ENCODE data around the gene ANTXR1. TPM values are rescaled to one million over a fixed set of nuclear protein-coding genes. Genes with fewer than 3 reads are reported as not detected.
"Not testable (repeated sequence)": the region's sequence is repeated elsewhere in the genome, so short reads cannot be mapped to it uniquely, and the experiment has no call there.

Gene ANTXR1
- total RNA-seq, 8 experiments from 2014 or later: 5.2 to 259 (median 39.8) TPM

- Histone ChIP-seq H3K4me1 (replicated peaks in 1 of 2) (peaks cover 10 to 16% of the 10 kb centered on the region in 2 donors), H3K27ac (no peak overlapping the region), H3K4me3 (no peak overlapping the region)
- in situ Hi-C loops (cut with MboI; ENCODE audit: low pct_unique_long_range_greater_than_20kb in 2 of 9, low sequenced_read_pairs in 9 of 9, unreplicated experiment in 9 of 9): no loop called here
- 67 to 100% (median 93%) methylated on average over 1 of the region's 1 CpG; no CpG with 5 or more reads in 4 of the 10 experiments for WGBS, 10 experiments
- no peak for ATAC-seq (replicated peaks in 6 of 8)
These were observed 160.7 kb downstream of the ANTXR1 start for GRCh38 chr2:69173706-69174105.

GRCh38 chr2:69174211-69174610, 161.2 kb downstream of the ANTXR1 start:
- ATAC-seq (replicated peaks in 6 of 8); in situ Hi-C loops (cut with MboI; ENCODE audit: low pct_unique_long_range_greater_than_20kb in 2 of 9, low sequenced_read_pairs in 9 of 9, unreplicated experiment in 9 of 9): not testable (repeated sequence)
- 79 to 100% (median 92%) methylated on average over 1 to 5 of the region's 5 CpGs for WGBS, 10 experiments

GRCh38 chr2:69175790-69176715, 163.1 kb downstream of the ANTXR1 start:
- peaks cover 0 to 10% of the 10 kb centered on the region in 2 donors for H3K4me1 ChIP-seq (replicated peaks in 1 of 2)
- H3K4me3 ChIP-seq: no peak overlapping the region
- ATAC-seq (replicated peaks in 6 of 8): no peak
- WGBS, 10 experiments: 81 to 100% (median 89%) methylated on average over 1 to 7 of the region's 7 CpGs
- H3K27ac ChIP-seq: no peak overlapping the region
- in situ Hi-C loops (cut with MboI; ENCODE audit: low pct_unique_long_range_greater_than_20kb in 2 of 9, low sequenced_read_pairs in 9 of 9, unreplicated experiment in 9 of 9): no loop called here

More at GRCh38 chr2:69174211-69174610, 161.2 kb downstream of the ANTXR1 start:
- H3K4me1 ChIP-seq (replicated peaks in 1 of 2): peaks cover 10 to 12% of the 10 kb centered on the region in 2 donors
- H3K27ac ChIP-seq, H3K4me3 ChIP-seq: not testable (repeated sequence)

GRCh38 chr2:69177063-69177771, 164.2 kb downstream of the ANTXR1 start:
- 11 to 94% (median 78%) methylated on average over 3 to 11 of the region's 16 CpGs; no CpG with 5 or more reads in 2 of the 10 experiments for WGBS, 10 experiments
- no peak overlapping the region for H3K27ac ChIP-seq
- peak in 3 of 8 experiments; percentile 47 to 68 (median 66) for ATAC-seq (replicated peaks in 6 of 8)
- H3K4me1 ChIP-seq (replicated peaks in 1 of 2): peaks cover 0 to 10% of the 10 kb centered on the region in 2 donors
- in situ Hi-C loops (cut with MboI; ENCODE audit: low pct_unique_long_range_greater_than_20kb in 2 of 9, low sequenced_read_pairs in 9 of 9, unreplicated experiment in 9 of 9): no loop called here
- H3K4me3 ChIP-seq: no peak overlapping the region

GRCh38 chr2:69177785-69178636, 165.0 kb downstream of the ANTXR1 start:
- H3K27ac ChIP-seq: peak overlapping the region in 1 of 2 donors; percentile 1
- WGBS, 10 experiments: 0 to 100% (median 20%) methylated on average over 1 to 16 of the region's 20 CpGs; no CpG with 5 or more reads in 3 of the 10 experiments
- H3K4me3 ChIP-seq: no peak overlapping the region
- peak; percentile 73 to 94 (median 88) for ATAC-seq (replicated peaks in 6 of 8)
- in situ Hi-C loops (cut with MboI; ENCODE audit: low pct_unique_long_range_greater_than_20kb in 2 of 9, low sequenced_read_pairs in 9 of 9, unreplicated experiment in 9 of 9): no loop called here
- peaks cover 0 to 10% of the 10 kb centered on the region in 2 donors for H3K4me1 ChIP-seq (replicated peaks in 1 of 2)

GRCh38 chr2:69178756-69179155, 165.8 kb downstream of the ANTXR1 start:
- 64 to 100% (median 88%) methylated on average over 2 to 3 of the region's 3 CpGs; no CpG with 5 or more reads in 5 of the 10 experiments for WGBS, 10 experiments
- no peak overlapping the region for H3K4me3 ChIP-seq
- H3K4me1 ChIP-seq (replicated peaks in 1 of 2): peaks cover 0 to 10% of the 10 kb centered on the region in 2 donors
- in situ Hi-C loops (cut with MboI; ENCODE audit: low pct_unique_long_range_greater_than_20kb in 2 of 9, low sequenced_read_pairs in 9 of 9, unreplicated experiment in 9 of 9): no loop called here
- no peak overlapping the region for H3K27ac ChIP-seq
- ATAC-seq (replicated peaks in 6 of 8): no peak

GRCh38 chr2:69180227-69180626, 167.2 kb downstream of the ANTXR1 start:
- H3K27ac ChIP-seq: no peak overlapping the region
- H3K4me3 ChIP-seq: no peak overlapping the region
- peaks cover 0 to 10% of the 10 kb centered on the region in 2 donors for H3K4me1 ChIP-seq (replicated peaks in 1 of 2)
- WGBS, 10 experiments: 80 to 100% (median 94%) methylated on average over 1 of the region's 1 CpG; no CpG with 5 or more reads in 6 of the 10 experiments
- in situ Hi-C loops (cut with MboI; ENCODE audit: low pct_unique_long_range_greater_than_20kb in 2 of 9, low sequenced_read_pairs in 9 of 9, unreplicated experiment in 9 of 9): no loop called here
- no peak for ATAC-seq (replicated peaks in 6 of 8)

- 100% methylated on average over 1 of the region's 1 CpG; no CpG with 5 or more reads in 8 of the 10 experiments for WGBS, 10 experiments
- Histone ChIP-seq H3K27ac (no peak overlapping the region), H3K4me3 (no peak overlapping the region), H3K4me1 (replicated peaks in 1 of 2) (peaks cover 0 to 10% of the 10 kb centered on the region in 2 donors)
- in situ Hi-C loops (cut with MboI; ENCODE audit: low pct_unique_long_range_greater_than_20kb in 2 of 9, low sequenced_read_pairs in 9 of 9, unreplicated experiment in 9 of 9): no loop called here
- no peak for ATAC-seq (replicated peaks in 6 of 8)
These were observed 168.0 kb downstream of the ANTXR1 start for GRCh38 chr2:69180974-69181373.

GRCh38 chr2:69181806-69182427, 168.9 kb downstream of the ANTXR1 start:
- Histone ChIP-seq H3K27ac (no peak overlapping the region), H3K4me1 (replicated peaks in 1 of 2) (peaks cover 0 to 10% of the 10 kb centered on the region in 2 donors), H3K4me3 (no peak overlapping the region)
- in situ Hi-C loops (cut with MboI; ENCODE audit: low pct_unique_long_range_greater_than_20kb in 2 of 9, low sequenced_read_pairs in 9 of 9, unreplicated experiment in 9 of 9): no loop called here
- ATAC-seq (replicated peaks in 6 of 8): no peak
- WGBS, 10 experiments: 80 to 100% (median 97%) methylated on average over 1 to 12 of the region's 13 CpGs; no CpG with 5 or more reads in 2 of the 10 experiments

GRCh38 chr2:69183659-69184058, 170.7 kb downstream of the ANTXR1 start:
- H3K27ac ChIP-seq: no peak overlapping the region
- 0 to 100% (median 85%) methylated on average over 1 to 2 of the region's 2 CpGs; no CpG with 5 or more reads in 4 of the 10 experiments for WGBS, 10 experiments
- peaks cover 0 to 3% of the 10 kb centered on the region in 2 donors for H3K4me1 ChIP-seq (replicated peaks in 1 of 2)
- no peak for ATAC-seq (replicated peaks in 6 of 8)
- H3K4me3 ChIP-seq: no peak overlapping the region
- in situ Hi-C loops (cut with MboI; ENCODE audit: low pct_unique_long_range_greater_than_20kb in 2 of 9, low sequenced_read_pairs in 9 of 9, unreplicated experiment in 9 of 9): no loop called here

- no peak overlapping the region for H3K27ac ChIP-seq
- 22 to 100% (median 92%) methylated on average over 2 to 5 of the region's 5 CpGs; no CpG with 5 or more reads in 1 of the 10 experiments for WGBS, 10 experiments
These were observed 171.2 kb downstream of the ANTXR1 start for GRCh38 chr2:69184224-69184623.

GRCh38 chr2:69185807-69186206, 172.8 kb downstream of the ANTXR1 start:
- WGBS, 10 experiments: 53 to 100% (median 71%) methylated on average over 1 to 4 of the region's 7 CpGs; no CpG with 5 or more reads in 4 of the 10 experiments
- Histone ChIP-seq H3K4me3 (no peak overlapping the region), H3K4me1 (replicated peaks in 1 of 2) (peaks cover 0 to 4% of the 10 kb centered on the region in 2 donors), H3K27ac (no peak overlapping the region)
- peak in 1 of 8 experiments; percentile 76 for ATAC-seq (replicated peaks in 6 of 8)
- in situ Hi-C loops (cut with MboI; ENCODE audit: low pct_unique_long_range_greater_than_20kb in 2 of 9, low sequenced_read_pairs in 9 of 9, unreplicated experiment in 9 of 9): no loop called here

More at GRCh38 chr2:69184224-69184623, 171.2 kb downstream of the ANTXR1 start:
- ATAC-seq (replicated peaks in 6 of 8): no peak
- Histone ChIP-seq H3K4me3 (no peak overlapping the region), H3K4me1 (replicated peaks in 1 of 2) (peaks cover 0 to 4% of the 10 kb centered on the region in 2 donors)
- in situ Hi-C loops (cut with MboI; ENCODE audit: low pct_unique_long_range_greater_than_20kb in 2 of 9, low sequenced_read_pairs in 9 of 9, unreplicated experiment in 9 of 9): no loop called here

Data from motor neuron (in vitro differentiated cells).